Activated T-cell treated with anti-CD3 and anti-CD28 coated beads for 4 hours (primary cell): ENCODE measurements around the gene RWDD2A.

Source experiments
- DNase-seq: peaks from one replicate; pipeline ENCODE4 v3.0.0-alpha.2; 2020

The RWDD2A gene

DNA sequence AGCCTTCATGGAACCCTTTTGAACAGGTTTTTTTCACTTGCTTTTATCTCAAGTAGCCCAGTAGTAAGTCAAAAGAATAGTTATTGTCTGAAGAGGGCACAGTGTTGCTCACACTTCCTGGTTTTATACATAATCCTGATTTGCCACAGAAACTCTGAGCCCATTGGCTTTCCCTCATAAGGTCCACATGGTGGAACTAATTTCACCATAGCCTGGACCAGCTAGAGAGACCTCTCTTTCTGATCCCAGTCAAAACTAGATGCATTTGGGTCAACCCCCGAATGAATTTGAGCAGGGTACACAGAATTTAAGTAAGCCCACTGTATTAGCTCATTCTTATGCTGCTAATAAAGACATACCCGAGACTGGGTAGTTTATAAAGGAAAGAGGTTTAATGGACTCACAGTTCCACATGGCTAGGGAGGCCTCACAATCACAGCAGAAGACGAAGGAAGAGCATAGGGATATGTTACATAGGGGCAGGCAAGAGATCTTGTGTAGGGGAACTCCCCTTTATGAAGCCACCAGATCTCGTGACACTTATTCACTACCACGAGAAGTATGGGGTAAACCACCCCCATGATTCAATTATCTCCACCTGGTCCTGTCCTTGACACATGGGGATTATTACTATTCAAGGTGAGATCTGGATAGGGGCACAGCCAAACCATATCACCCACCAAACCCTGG is 6.2 kb downstream of the RWDD2A start:
- no peak for DNase-seq

DNA sequence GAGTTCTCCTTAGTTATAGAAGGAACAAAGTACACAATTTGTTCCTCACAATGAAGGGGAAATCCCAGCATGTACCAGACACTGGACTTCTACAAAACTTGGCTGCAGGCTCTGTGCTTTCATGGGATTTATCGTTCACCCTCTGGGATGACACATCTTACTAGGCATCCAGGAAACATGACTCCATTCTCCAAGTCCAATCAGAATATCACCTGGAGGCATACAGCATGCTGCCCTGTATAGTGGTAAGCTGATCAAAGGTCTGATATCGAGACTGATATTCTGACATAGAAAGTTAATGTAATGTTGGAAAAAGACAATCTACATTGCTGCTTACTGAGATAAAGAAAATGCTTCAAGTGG is 6.7 kb downstream of the RWDD2A start:
- DNase-seq = no peak

DNA sequence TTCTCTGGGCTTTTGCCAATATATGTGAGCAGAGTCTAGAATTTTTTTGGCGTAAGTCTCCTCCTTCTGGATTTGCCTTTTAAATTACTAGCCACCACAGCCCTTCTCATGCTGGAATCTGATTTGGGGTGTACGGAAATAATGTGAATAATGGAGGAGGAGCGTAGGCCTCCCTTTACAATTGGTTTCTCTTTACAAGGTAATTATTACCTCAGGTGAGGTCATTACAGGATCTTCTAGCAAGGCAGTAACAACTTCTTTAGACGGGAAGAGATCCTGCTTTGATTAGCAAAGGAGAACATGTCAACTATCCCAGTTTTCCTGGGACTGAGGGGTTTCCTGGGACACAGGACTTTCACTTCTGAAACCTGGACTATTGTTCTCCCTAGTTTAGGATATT is 8.9 kb downstream of the RWDD2A start:
- DNase-seq = no peak

DNA sequence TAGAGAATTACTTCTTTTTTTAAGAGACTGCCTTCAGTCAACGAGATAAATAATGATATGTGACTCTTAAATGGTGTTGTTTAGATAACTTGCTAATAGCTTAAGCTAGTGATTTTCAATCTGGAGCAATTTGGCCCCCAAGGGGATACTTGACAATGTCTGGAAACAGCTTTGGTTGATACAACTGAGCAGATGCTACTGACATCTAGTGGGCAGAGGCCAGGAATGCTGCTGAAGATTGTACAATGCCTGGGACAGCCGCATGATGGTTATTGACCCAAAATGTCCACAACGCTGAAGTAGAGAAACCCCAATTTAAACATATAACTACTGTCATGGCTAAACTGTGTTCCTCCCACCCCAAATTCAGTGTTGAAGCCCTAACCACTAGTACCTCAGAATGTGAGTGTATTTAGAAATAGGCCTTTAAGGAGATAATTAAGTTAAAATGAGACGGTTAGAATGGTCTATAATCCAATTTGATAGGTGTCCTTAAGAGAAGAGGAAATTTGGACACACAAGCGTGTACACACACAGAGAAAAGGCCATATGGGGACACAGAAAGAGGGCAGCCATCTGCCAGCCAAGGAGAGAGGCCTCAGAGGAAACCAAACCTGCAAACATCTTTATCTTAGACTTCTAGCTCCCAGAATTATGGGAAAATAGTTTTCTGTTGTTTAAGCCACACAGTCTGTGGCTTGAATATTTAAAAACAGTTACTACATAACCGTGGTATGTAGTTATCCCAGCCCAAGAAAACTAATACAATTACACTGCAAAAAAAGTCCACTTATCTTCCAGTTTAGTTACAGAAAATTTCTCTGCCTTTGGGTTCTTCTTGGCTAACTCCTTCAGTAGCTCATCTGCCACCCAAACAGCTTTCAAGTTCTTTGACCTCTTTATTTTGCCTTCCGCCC is 22.2 kb downstream of the RWDD2A start:
- DNase-seq = peak; percentile 27

DNA sequence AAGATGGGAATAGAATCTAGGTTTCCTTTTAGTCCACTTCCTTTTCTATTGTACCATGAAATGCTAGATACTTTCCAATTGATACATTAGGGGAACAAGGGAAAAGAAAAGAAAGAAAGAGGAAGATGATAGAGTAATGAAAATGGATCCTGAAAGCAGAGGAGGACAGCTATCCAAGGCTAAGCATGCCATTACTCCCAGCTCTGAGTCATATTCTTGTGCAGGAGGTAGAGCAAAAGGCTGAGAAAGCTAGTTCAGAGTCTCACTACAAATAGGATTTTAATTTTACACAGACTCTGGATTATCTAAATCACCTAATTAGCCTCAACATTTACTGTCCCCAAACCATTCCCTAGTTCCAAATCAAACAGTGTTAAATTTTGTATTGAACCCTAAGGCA is 23.6 kb downstream of the RWDD2A start:
- DNase-seq = no peak

DNA sequence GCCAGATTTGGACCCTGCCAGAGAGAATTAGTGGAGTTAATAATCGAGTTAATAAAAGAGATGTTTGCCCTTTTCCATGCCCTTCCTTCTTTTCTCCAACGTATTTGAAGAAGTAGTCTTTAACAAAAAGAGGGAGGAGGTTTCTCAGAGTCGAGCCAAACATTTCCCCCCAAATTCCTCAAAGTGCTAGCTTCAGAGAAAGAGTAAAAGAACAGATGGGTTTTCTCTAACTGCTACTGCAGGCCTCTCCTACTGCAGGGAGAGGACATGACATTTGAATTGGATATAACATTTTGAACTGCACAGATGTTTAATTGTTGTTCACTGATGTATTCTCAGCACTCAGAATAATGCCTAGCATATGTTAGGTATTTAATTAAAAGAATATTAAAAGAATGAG is 25.5 kb downstream of the RWDD2A start:
- DNase-seq = no peak

DNA sequence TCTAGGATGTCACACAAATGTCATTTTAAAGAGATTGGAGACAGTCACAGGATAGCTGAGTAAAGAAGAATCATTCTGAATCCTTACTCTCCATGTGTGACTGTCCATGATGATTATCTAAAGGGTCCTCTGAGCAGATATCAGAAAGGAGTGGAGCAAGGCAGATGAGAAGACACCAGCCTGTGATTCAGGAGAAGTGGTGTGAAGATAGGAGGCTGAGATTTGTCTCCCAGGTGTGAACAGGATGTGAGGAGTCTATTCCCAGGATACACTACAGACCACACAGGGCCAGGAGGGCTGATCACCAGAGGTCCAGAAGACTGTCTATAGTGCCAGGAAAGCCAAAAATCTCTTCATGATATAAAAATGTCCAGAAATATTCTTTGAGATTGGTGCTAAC is 27.0 kb downstream of the RWDD2A start:
- DNase-seq = no peak

DNA sequence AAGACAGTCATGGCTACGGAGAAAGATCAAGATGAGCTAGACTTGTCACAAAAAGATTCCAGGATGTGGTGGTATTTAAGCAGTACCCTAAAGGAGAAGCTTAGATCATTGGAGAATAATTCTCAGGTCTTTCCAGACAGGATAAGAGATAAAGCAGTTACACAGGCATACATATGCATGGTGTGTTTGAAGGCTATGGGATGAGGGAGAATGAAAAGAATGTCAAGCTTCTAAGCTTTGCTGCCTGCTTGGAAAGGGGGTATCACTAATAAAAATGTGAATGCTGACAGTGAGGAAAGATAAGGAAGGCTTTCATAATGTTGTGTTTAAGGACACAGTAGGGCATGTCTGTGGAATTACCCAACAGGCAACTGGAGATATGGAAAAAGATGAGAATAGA is 28.1 kb downstream of the RWDD2A start:
- DNase-seq = no peak

DNA sequence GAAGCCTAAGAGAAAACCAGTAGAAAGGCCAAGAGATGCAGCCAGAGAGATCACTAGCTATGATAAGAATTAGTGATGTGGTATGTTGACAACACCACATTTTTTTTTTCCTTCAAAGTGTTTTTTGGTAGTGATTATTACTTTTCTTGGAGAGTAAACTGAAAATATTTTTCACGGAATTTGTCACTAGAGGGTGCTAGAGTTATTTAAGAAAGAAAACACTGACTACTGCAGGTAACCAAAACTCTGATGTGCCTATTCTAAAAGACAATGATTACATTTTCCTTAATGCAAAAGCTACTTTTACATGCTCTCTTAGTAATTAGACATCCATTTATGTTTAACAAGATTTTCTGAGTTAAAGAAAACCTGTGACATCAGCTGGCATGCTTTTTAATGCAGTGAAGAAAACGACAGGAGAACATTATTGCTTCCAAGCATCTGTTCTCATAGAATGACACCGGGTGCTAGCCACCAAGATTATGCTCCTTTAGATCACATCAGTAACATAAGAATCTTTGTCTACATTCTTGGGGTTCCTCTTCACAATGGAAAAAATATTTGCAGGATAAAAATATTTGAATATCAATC is 28.8 kb downstream of the RWDD2A start:
- DNase-seq = no peak

DNA sequence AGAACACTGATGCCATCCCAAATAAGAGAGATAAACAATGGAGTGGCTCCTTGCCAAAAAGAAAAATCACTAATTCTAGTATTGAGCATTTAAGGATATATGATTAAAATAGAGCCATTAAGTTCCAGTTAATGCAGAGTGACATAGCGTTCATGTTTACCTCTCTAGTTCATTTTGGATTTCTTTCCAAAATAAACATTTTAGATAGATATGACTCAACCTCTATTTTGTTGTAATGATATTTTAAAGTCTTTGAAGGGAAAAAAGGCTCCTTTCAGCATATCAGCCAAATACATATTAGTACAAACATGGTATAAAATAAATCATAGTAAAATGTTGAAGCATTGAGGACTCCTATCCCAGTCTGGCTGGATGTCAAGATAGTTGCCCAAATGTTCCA is 33.4 kb downstream of the RWDD2A start:
- no peak for DNase-seq

DNA sequence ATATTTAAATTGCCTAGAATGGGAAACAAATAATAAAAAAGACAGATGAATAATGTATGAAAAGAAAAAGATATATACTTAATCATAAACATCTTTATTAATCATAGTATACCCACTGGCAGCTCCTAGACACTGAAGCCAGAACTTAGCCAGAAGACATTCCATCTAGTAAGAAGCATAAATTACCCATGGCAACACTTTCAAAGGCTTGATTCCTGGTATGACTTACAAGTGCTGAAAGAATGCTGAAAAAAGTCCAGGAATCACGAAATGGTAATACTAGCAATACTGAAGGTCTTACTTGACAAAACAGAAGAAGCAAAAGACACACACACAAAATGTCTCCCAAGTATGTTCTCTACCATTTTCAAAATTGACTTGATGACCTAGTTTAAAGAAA is 38.0 kb downstream of the RWDD2A start:
- no peak for DNase-seq

DNA sequence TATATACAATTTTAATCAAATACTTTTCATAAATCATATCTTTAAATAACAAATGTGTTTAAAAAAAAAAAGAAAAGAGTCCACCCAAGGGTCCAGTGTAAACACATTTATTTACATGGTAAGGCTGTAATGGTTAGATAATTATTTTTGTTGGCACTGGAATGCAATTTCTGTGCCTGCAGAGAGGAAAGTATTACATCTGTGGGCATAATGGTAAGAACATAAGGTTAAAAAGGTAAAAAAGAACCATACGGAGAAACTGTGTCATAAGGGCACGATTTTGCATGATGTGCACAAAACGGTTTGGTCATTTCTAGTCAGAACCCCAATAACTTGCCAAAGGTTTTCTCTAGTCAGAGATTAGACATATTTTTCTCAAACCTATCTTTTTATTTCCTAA is 54.3 kb downstream of the RWDD2A start:
- no peak for DNase-seq
